GM04503 (cell line): ENCODE results near the gene TMEM63A.
"Not testable (repeated sequence)": the region's sequence is repeated elsewhere in the genome, so short reads cannot be mapped to it uniquely, and the experiment has no call there.

Experiments used
- DNase-seq: peaks from one replicate; pipeline ENCODE4 v3.0.0-alpha.2; 2012; ENCODE audit warnings: low read depth

TMEM63A gene

GRCh38 chr1:225845097-225845496, 37.1 kb downstream of the TMEM63A start:
- no peak for DNase-seq

- DNase-seq, result no peak
Observed at GRCh38 chr1:225844236-225845061, 37.7 kb downstream of the TMEM63A start.

- no peak for DNase-seq
Observed at GRCh38 chr1:225843426-225843795, 38.8 kb downstream of the TMEM63A start.

GRCh38 chr1:225842788-225843425, 39.3 kb downstream of the TMEM63A start:
- no peak for DNase-seq

GRCh38 chr1:225842074-225842473, 40.1 kb downstream of the TMEM63A start:
- no peak for DNase-seq

- DNase-seq, result no peak
Observed at GRCh38 chr1:225840713-225841112, 41.5 kb downstream of the TMEM63A start.

- DNase-seq, result no peak
Observed at GRCh38 chr1:225840223-225840610, 42.0 kb downstream of the TMEM63A start.

- DNase-seq, result no peak
Observed at GRCh38 chr1:225838793-225839192, 43.4 kb downstream of the TMEM63A start.

GRCh38 chr1:225836296-225836695, 45.9 kb downstream of the TMEM63A start:
- DNase-seq, result not testable (repeated sequence)

GRCh38 chr1:225835856-225836255, 46.3 kb downstream of the TMEM63A start:
- no peak for DNase-seq

GRCh38 chr1:225834417-225835329, 47.5 kb downstream of the TMEM63A start:
- peak; percentile 76 for DNase-seq

- no peak for DNase-seq
Observed at GRCh38 chr1:225830841-225831240, 51.3 kb downstream of the TMEM63A start.

GRCh38 chr1:225828706-225829345, 53.4 kb downstream of the TMEM63A start:
- no peak for DNase-seq

- no peak for DNase-seq
Observed at GRCh38 chr1:225827076-225827475, 55.1 kb downstream of the TMEM63A start.

GRCh38 chr1:225825607-225826007, 56.6 kb downstream of the TMEM63A start:
- no peak for DNase-seq

- no peak for DNase-seq
Observed at GRCh38 chr1:225825078-225825477, 57.1 kb downstream of the TMEM63A start.

- DNase-seq, result no peak
Observed at GRCh38 chr1:225824533-225824941, 57.6 kb downstream of the TMEM63A start.

GRCh38 chr1:225823811-225824261, 58.3 kb downstream of the TMEM63A start:
- no peak for DNase-seq

GRCh38 chr1:225822655-225823403, 59.4 kb downstream of the TMEM63A start:
- DNase-seq, result no peak

- no peak for DNase-seq
Observed at GRCh38 chr1:225820522-225821120, 61.6 kb downstream of the TMEM63A start.
